ENCODE measurements around the gene MTREX.

Gene MTREX

DNA sequence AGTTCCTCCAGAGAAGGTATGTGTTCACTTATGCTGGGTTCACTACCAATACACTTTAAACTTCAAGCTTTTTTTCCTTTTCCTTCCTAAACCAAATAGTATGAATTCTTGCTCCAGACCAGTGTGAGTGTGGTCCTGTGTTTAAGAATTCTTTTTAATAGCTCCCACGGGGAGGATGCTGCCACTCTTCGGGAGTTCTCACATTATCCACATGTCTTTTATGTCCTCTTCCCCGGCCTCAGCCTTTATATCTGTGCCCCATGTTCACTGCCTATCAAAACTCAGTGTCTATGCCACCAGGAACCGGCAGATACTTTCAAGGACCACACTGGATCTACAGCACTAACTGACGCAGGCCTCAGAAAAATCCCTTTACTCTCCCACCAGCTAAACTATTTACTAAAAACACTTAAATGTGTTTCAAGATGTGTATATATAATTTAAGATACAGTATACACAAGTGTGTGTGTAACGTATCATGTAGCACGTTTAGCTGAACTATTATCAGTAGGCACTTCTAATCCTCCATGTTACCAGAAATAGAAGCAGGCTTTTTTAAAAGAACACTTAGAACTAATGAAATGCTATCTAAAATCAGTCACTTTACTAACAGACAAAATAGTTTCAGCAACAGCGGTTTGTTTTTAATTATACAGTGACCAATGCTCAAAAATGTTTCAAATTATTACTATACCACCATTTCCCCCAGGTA lies 139.0 kb downstream of the MTREX start:
- Histone ChIP-seq H3K9ac (no peak overlapping the region), H3K4me1 (no peaks in the 10 kb centered on the region), H3K27me3 (ENCODE audit: control insufficient read depth, insufficient read depth, low read length) (no peaks in the 10 kb centered on the region), H3K9me3 (ENCODE audit: control insufficient read depth, low read length) (no peaks in the 10 kb centered on the region), H3K36me3 (ENCODE audit: control insufficient read depth, insufficient read depth, low read length) (no peaks in the 10 kb centered on the region), H2AFZ (no peak overlapping the region), H3K4me2 (ENCODE audit: low read length) (no peak overlapping the region), H3K4me3 (ENCODE audit: low read depth, low read length) (no peak overlapping the region), H3K27ac (no peak overlapping the region), H3K79me2 (no peaks in the 10 kb centered on the region)
- TF ChIP-seq, protein P1, sequence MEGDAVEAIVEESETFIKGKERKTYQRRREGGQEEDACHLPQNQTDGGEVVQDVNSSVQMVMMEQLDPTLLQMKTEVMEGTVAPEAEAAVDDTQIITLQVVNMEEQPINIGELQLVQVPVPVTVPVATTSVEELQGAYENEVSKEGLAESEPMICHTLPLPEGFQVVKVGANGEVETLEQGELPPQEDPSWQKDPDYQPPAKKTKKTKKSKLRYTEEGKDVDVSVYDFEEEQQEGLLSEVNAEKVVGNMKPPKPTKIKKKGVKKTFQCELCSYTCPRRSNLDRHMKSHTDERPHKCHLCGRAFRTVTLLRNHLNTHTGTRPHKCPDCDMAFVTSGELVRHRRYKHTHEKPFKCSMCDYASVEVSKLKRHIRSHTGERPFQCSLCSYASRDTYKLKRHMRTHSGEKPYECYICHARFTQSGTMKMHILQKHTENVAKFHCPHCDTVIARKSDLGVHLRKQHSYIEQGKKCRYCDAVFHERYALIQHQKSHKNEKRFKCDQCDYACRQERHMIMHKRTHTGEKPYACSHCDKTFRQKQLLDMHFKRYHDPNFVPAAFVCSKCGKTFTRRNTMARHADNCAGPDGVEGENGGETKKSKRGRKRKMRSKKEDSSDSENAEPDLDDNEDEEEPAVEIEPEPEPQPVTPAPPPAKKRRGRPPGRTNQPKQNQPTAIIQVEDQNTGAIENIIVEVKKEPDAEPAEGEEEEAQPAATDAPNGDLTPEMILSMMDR (IDR thresholded peaks at IDR 0.05) = no peak

GRCh38 chr5:55450050-55450765 lies 142.4 kb downstream of the MTREX start:
- no peaks in the 10 kb centered on the region for H3K9me3 ChIP-seq (ENCODE audit: control insufficient read depth, low read length)
- H3K4me1 ChIP-seq = no peaks in the 10 kb centered on the region
- H3K79me2 ChIP-seq = no peaks in the 10 kb centered on the region
- H3K27ac ChIP-seq = no peak overlapping the region
- H3K9ac ChIP-seq = no peak overlapping the region
- H3K27me3 ChIP-seq (ENCODE audit: control insufficient read depth, insufficient read depth, low read length) = no peaks in the 10 kb centered on the region
- no peak overlapping the region for H2AFZ ChIP-seq
- H3K4me3 ChIP-seq (ENCODE audit: low read depth, low read length) = no peak overlapping the region
- H3K36me3 ChIP-seq (ENCODE audit: control insufficient read depth, insufficient read depth, low read length) = no peaks in the 10 kb centered on the region
- TF ChIP-seq, protein P1 (IDR thresholded peaks at IDR 0.05) = no peak
- no peak overlapping the region for H3K4me2 ChIP-seq (ENCODE audit: low read length)

GRCh38 chr5:55451976-55452375 lies 144.2 kb downstream of the MTREX start:
- no peak overlapping the region for H3K4me3 ChIP-seq (ENCODE audit: low read depth, low read length)
- no peaks in the 10 kb centered on the region for H3K36me3 ChIP-seq (ENCODE audit: control insufficient read depth, insufficient read depth, low read length)
- no peak overlapping the region for H3K9ac ChIP-seq
- H2AFZ ChIP-seq = no peak overlapping the region
- TF ChIP-seq, protein P1 (IDR thresholded peaks at IDR 0.05) = no peak
- no peaks in the 10 kb centered on the region for H3K79me2 ChIP-seq
- H3K4me1 ChIP-seq = no peaks in the 10 kb centered on the region
- H3K4me2 ChIP-seq (ENCODE audit: low read length) = no peak overlapping the region
- H3K27me3 ChIP-seq (ENCODE audit: control insufficient read depth, insufficient read depth, low read length) = no peaks in the 10 kb centered on the region
- H3K9me3 ChIP-seq (ENCODE audit: control insufficient read depth, low read length) = no peaks in the 10 kb centered on the region
- H3K27ac ChIP-seq = no peak overlapping the region

DNA sequence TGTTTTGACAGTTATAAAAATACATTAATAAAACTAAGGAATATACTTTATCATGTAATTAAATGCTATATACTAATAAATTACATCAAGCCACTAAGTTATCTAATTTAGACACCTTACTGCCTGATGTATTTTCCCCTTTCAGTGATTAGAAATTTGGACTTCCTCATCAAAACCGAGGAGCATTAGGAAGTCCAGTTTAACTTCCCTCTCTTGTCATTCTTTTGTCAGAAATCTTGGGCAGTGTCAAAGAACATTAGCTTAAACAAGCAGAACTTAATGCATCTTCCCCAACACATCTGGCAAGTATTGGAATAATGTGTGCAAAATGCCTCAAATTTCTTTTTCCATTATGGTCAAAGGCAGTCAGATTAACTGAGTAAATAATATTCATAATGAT lies 145.4 kb downstream of the MTREX start:
- TF ChIP-seq, protein P1 (IDR thresholded peaks at IDR 0.05) = no peak
- Histone ChIP-seq H3K4me3 (ENCODE audit: low read depth, low read length) (no peak overlapping the region), H3K79me2 (no peaks in the 10 kb centered on the region), H3K27me3 (ENCODE audit: control insufficient read depth, insufficient read depth, low read length) (no peaks in the 10 kb centered on the region), H3K4me2 (ENCODE audit: low read length) (no peak overlapping the region), H3K27ac (no peak overlapping the region), H3K4me1 (no peaks in the 10 kb centered on the region), H3K9me3 (ENCODE audit: control insufficient read depth, low read length) (no peaks in the 10 kb centered on the region), H3K9ac (no peak overlapping the region), H3K36me3 (ENCODE audit: control insufficient read depth, insufficient read depth, low read length) (no peaks in the 10 kb centered on the region), H2AFZ (no peak overlapping the region)

Data from parathyroid adenoma (tissue), 2 donors.